Measurements from ENCODE around the gene SEC14L1.

DNA sequence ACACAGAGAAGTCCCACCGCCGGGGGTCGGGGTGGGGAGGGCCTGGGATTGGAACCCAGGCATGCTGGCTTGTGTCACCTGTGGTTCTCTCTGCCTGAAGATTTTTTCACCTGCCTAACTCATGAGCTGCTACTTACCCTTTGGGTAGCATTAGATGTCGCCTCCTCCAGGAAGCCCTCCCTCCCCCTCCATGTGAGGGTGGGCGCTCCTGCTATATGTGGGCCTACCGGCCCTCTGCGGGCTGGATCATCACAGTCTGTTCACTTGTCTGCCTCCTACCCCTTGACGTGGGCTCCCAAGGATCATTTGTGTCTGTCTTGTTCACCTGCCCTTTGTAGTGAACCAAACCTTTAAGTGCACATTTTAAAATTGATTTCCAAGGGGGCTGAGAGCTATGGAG is 106.8 kb downstream of the SEC14L1 start:
- TF ChIP-seq, protein P1, sequence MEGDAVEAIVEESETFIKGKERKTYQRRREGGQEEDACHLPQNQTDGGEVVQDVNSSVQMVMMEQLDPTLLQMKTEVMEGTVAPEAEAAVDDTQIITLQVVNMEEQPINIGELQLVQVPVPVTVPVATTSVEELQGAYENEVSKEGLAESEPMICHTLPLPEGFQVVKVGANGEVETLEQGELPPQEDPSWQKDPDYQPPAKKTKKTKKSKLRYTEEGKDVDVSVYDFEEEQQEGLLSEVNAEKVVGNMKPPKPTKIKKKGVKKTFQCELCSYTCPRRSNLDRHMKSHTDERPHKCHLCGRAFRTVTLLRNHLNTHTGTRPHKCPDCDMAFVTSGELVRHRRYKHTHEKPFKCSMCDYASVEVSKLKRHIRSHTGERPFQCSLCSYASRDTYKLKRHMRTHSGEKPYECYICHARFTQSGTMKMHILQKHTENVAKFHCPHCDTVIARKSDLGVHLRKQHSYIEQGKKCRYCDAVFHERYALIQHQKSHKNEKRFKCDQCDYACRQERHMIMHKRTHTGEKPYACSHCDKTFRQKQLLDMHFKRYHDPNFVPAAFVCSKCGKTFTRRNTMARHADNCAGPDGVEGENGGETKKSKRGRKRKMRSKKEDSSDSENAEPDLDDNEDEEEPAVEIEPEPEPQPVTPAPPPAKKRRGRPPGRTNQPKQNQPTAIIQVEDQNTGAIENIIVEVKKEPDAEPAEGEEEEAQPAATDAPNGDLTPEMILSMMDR (IDR thresholded peaks at IDR 0.05): no peak
- TF ChIP-seq POLR2A (IDR thresholded peaks at IDR 0.05) (no peak), EP300 (IDR thresholded peaks at IDR 0.05) (no peak), POLR2AphosphoS5 (IDR thresholded peaks at IDR 0.05) (no peak)
